Colonic mucosa (tissue), 4 donors: ENCODE measurements around the gene DUS4L. TPM values are rescaled to one million over a fixed set of nuclear protein-coding genes. Genes with fewer than 3 reads are reported as not detected.

Experiments used
- DNase-seq: peaks from one replicate; pipeline ENCODE4 v3.0.0-alpha.2; 2020
- H3K27ac ChIP-seq: fragments of 200-600 bp; one replicate; pipeline ENCODE4 v1.8.0; 2021
- H3K27me3 ChIP-seq: fragments of 200-600 bp; one replicate; pipeline ENCODE4 v1.8.0; 2021
- H3K36me3 ChIP-seq: fragments of 200-600 bp; one replicate; pipeline ENCODE4 v1.8.0; 2021
- H3K4me1 ChIP-seq: fragments of 200-600 bp; one replicate; pipeline ENCODE4 v1.8.0; 2021; ENCODE audit warnings: mild to moderate bottlenecking
- H3K4me3 ChIP-seq: fragments of 200-600 bp; one replicate; pipeline ENCODE4 v1.8.0; 2021
- H3K9ac ChIP-seq, 2 donors: one replicate each; pipeline ENCODE4 v1.7.0; 2013; ENCODE audit warnings: control low read depth in 2 of 2, low read depth in 2 of 2, low read length in 2 of 2
- H3K9me3 ChIP-seq: fragments of 200-600 bp; one replicate; pipeline ENCODE4 v1.8.0; 2021
- intact Hi-C: fragments of 100-400 bp; cut with DNase I; formaldehyde crosslinking; loops from one replicate; pipeline ENCODE4 v1.14.1; 2022
- total RNA-seq, 2 donors: library from RNA; stranded (reverse); fragmentation: NEBNext Ultra II Directional in 1 of 2; extraction: Animal tissue kit (Norgen Biotek cat#: 25700) in 1 of 2; gene quantifications; one replicate each; pipeline ENCODE4 v1.2.1, GENCODE V29; 2021
- TF ChIP-seq, protein P1 (sequence below): fragments of 200-600 bp; IDR thresholded peaks from one replicate; pipeline ENCODE4 v1.8.0; 2022; ENCODE audit warnings: antibody characterized with exemption, mild to moderate bottlenecking
- donor health status: healthy.
- donor health status: DM: no; HTN: no; CAD: no.
- donor health status: DM: no; HTN: no; CAD: no.

Gene DUS4L
- total RNA-seq, 2 donors from 2014 or later = 3.7 to 5.7 TPM

DNA sequence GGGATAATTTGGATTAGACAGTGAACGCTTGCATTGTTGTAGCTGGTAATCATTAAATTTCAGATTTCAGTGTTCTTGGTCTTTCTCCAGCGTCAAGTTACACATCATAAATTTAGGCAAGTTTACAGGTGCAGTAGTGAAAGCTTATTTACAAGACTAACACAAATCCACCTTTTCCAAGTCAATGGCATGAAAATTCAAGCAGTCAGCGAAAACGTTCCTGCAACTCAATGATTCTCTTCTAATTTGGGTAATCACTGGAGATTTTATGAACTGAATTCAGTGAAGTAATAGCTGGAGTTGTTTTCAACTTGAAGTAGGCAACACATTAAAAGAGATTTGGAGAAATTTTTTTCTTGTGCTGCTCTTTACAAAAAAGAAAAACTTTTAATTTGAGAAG, 34.2 kb downstream of the DUS4L start:
- H3K4me1 ChIP-seq = no peaks in the 10 kb centered on the region
- no peaks in the 10 kb centered on the region for H3K9me3 ChIP-seq
- no peaks in the 10 kb centered on the region for H3K36me3 ChIP-seq
- DNase-seq = no peak
- H3K27me3 ChIP-seq = no peaks in the 10 kb centered on the region
- no peak overlapping the region for H3K27ac ChIP-seq
- TF ChIP-seq, protein P1, sequence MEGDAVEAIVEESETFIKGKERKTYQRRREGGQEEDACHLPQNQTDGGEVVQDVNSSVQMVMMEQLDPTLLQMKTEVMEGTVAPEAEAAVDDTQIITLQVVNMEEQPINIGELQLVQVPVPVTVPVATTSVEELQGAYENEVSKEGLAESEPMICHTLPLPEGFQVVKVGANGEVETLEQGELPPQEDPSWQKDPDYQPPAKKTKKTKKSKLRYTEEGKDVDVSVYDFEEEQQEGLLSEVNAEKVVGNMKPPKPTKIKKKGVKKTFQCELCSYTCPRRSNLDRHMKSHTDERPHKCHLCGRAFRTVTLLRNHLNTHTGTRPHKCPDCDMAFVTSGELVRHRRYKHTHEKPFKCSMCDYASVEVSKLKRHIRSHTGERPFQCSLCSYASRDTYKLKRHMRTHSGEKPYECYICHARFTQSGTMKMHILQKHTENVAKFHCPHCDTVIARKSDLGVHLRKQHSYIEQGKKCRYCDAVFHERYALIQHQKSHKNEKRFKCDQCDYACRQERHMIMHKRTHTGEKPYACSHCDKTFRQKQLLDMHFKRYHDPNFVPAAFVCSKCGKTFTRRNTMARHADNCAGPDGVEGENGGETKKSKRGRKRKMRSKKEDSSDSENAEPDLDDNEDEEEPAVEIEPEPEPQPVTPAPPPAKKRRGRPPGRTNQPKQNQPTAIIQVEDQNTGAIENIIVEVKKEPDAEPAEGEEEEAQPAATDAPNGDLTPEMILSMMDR = no peak
- no peak overlapping the region for H3K9ac ChIP-seq
- no peak overlapping the region for H3K4me3 ChIP-seq
- intact Hi-C loops = no loop called here

DNA sequence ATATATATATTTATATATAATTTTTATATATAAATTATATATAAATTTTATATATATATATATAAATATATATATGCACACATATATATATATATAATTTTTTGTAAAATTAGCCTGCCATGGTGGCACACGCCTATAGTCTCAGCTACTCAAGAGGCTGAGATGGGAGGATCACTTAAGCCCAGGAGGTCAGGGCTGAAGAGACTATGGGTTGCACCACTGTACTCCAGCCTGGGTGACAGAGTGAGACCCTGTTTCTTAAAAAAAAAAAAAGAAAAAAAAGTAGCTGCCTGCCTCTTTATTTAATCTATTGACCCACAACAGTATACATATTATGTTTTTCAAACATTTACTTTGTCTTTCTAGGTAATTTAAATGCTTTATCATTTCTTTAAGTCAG, 35.5 kb downstream of the DUS4L start:
- no peak overlapping the region for H3K4me3 ChIP-seq
- TF ChIP-seq, protein P1 = no peak
- H3K9ac ChIP-seq = no peak overlapping the region
- no peaks in the 10 kb centered on the region for H3K4me1 ChIP-seq
- no peaks in the 10 kb centered on the region for H3K9me3 ChIP-seq
- DNase-seq = no peak
- H3K36me3 ChIP-seq = no peaks in the 10 kb centered on the region
- H3K27ac ChIP-seq = no peak overlapping the region
- no peaks in the 10 kb centered on the region for H3K27me3 ChIP-seq
- intact Hi-C loops = no loop called here

DNA sequence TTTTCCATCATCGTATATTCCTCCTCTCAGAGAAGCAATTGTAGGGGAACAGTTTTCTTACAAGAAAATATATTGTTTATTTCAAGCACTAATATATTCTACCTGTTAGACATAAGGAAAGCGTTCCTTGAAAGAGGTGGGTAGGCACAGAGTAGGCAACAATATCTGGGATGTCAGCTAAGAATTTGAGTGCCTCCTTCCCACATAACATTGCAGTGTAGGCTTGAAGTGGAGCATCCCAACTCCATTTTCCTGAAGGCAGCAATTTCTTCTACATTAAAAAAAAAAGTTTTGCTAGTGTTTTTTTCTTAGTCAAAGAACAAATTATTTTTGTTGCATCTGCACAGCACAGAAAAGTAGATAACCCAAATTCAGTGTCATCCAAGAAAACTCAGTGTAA, 37.0 kb downstream of the DUS4L start:
- TF ChIP-seq, protein P1 = no peak

DNA sequence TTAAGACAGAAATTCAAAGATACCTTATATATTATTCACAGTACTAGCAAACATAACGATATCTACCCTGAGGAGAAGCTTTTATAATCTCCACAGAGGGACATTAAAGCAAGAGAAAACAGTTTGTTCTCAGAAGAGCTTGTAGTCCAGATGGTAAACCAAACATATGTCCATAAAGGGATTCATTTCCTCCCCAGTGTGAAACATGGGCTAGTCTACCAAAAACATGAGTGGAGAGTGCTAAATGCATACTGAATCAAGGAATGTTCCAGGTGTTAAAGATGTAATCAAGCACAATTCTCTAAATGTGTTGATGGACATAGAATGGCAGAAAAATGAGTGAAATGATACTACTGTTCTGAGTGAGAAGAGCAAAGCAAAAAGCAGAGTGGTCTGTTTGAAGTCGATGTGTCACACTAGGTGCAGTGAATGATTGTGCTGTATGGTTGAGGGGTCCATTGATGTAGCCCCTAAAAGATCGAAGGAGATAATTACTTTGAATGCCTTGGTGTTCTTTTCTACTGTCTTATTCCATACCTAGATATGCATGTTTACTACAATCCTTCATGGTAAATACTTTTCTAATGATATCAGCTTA, 41.5 kb downstream of the DUS4L start:
- no peak for DNase-seq
- Histone ChIP-seq H3K27ac (no peak overlapping the region), H3K27me3 (no peaks in the 10 kb centered on the region), H3K4me1 (no peaks in the 10 kb centered on the region), H3K36me3 (no peaks in the 10 kb centered on the region), H3K4me3 (no peak overlapping the region), H3K9ac (no peak overlapping the region), H3K9me3 (no peaks in the 10 kb centered on the region)
- intact Hi-C loops = no loop called here
- TF ChIP-seq, protein P1 = no peak

More for the DNA sequence above, 37.0 kb downstream of the DUS4L start:
- DNase-seq = no peak
- no peaks in the 10 kb centered on the region for H3K4me1 ChIP-seq
- no peaks in the 10 kb centered on the region for H3K36me3 ChIP-seq
- no peak overlapping the region for H3K4me3 ChIP-seq
- intact Hi-C loops = no loop called here
- H3K9ac ChIP-seq = no peak overlapping the region
- no peak overlapping the region for H3K27ac ChIP-seq
- H3K27me3 ChIP-seq = no peaks in the 10 kb centered on the region
- H3K9me3 ChIP-seq = no peaks in the 10 kb centered on the region

DNA sequence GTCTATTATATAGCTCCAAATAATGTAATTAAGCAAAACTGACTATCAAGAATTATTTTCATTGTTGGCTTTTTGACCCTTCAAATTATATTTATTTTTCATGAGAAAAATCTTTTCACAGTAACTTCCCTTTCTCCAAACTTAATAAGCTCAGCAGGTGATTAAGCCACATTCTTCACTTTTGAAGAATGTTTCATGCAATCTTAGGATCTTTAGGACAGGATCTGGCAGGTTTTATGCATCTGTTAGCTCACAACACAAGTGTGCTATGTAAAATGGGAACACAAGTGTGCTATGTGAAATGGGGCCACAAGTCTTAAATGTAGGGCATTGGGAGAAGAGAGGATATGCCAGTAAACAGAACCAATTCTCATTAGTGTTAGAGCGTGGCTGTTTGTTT, 42.5 kb downstream of the DUS4L start:
- Histone ChIP-seq H3K27ac (no peak overlapping the region), H3K27me3 (no peaks in the 10 kb centered on the region), H3K9ac (no peak overlapping the region), H3K9me3 (no peaks in the 10 kb centered on the region), H3K4me1 (no peaks in the 10 kb centered on the region), H3K36me3 (no peaks in the 10 kb centered on the region), H3K4me3 (no peak overlapping the region)
- DNase-seq = no peak
- TF ChIP-seq, protein P1 = no peak
- intact Hi-C loops = no loop called here
